GM21390 (cell line): ENCODE data around the gene SLC25A21.
"Not testable (repeated sequence)": the region's sequence is repeated elsewhere in the genome, so short reads cannot be mapped to it uniquely, and the experiment has no call there.

Experiments used
- ATAC-seq: cut with Tn5 transposase; IDR thresholded peaks from one replicate; pipeline ENCODE4 v1.9.1; 2021; ENCODE audit not compliant: unreplicated experiment

Gene SLC25A21

DNA sequence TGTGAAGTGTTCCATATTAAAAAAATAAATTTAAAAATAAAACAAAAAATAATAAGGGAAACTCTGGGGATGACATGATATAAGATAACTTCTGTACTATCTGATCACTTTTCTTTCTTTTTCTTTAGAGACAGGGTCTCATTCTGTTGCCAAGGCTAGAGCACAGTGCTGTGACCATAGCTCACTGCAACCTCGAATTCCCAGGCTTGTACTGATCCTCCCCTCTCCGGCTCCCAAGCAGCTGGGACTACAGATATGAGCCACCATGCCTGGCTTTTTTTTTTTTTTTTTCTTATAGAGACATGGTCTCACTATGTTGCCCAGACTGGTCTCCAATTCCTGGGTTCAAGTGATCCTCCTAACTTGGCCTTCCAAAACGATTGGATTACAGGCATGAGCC is 14.9 kb upstream of the SLC25A21 start:
- no peak for ATAC-seq

DNA sequence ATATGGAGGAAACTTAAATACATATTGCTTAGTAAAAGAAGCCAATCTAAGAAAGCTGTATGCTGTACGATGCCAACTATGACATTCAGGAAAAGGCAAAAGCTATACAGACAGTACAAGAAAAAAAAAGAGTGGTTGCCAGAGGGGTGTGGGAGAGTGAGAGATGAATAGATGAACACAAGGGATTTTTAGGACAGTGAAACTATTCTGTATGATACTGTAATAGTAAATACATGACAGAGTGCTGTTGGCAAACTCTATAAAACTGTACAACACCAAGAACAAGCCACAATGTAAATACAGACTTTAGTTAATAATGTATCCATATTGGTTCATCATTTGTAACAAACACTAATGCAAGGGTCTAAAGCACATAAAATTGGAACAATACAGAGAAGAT is 14.5 kb upstream of the SLC25A21 start:
- ATAC-seq: no peak

DNA sequence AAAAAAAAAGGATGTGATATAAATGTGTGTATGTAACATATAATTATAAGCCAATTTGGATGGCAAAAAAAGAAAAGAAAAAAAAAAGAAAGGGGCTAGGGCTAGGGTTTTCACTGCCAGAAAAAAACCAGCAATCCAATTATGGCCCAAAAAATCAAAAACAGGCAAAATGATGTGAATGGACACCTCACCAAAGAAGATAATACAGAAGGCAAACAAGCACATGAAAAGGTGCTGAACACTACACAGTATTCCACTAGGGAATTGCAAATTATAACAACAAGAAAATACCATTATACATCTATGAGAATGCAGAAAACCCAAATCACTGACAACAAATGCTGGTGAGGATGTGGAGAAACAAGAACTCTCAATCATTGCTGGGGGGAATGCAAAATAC is 13.3 kb upstream of the SLC25A21 start:
- ATAC-seq: no peak

DNA sequence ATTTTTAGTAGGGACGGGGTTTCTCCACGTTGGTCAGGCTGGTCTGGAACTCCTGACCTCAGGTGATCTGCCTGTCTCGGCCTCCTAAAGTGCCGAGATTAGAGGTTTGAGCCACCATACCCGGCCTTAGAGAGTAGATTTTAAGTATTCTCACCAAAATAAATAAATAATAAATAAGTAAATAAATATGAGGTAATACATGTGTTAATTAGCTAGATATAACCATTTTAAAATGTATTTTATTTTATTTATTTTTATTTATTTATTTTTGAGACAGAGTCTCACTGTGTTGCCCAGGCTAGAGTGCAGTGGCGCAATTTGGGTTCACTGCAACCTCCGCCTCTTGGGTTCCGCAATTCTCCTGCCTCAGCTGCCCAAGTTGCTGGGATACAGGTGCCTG is 12.1 kb upstream of the SLC25A21 start:
- not testable (repeated sequence) for ATAC-seq

DNA sequence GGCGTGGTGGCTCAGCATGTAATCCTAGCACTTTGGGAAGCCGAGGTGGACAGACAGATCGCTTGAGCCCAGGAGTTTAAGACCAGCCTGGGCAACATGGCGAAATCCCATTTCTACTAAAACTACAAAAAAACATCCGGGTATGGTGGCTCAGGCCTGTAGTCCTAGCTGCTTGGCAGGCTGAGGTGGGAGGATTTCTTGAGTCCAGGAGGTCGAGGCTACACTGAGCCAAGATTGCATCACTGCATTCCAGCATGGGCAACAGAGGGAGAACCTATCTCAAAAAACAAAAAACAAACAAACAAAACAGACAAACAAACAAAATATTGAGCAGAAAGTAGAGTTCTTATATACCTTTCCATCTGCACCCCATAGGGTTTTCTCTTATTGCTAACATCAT is 9.0 kb upstream of the SLC25A21 start:
- ATAC-seq: no peak

DNA sequence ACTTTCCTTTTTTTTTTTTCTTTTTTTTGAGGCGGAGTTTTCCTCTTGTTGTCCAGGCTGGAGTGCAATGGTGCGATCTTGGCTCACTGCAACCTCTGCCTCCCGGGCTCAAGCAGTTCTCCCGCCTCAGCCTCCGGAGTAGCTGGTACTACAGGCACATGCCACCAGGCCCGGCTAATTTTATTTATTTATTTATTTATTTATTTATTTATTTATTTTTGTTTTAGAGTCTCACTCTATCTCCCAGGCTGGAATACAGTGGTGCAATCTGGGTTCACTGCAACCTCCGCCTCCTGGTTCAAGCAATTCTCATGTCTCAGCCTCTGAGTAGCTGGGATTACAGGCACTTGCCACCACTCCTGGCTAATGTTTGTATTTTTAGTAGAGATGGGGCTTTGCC is 8.5 kb upstream of the SLC25A21 start:
- not testable (repeated sequence) for ATAC-seq

DNA sequence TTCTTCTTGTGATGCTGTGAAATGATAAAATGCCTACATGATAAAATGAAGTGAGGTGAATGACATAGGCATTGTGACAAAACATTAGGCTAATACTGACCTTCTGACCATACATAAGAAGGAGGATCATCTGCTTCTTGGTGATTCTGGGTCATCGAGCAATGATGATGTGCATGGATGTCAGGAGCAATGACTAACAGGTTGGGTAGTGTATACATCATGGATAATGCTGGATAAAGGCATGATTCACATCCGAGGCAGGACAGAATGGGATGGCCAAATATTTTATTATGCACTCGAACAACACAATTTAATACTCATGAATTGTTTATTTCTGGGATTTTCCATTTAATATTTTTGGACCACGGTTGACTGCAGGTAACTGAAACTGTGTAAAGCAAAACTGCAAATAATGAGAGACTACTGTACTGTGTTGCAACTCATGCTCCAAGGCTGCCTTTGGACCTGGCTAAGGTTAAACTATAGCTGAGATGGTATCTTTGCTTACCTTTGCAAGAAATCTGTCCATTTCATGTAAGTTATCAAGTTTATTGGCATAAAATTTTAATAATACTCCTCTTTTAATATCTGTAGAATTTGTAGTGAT is 7.6 kb upstream of the SLC25A21 start:
- no peak for ATAC-seq

DNA sequence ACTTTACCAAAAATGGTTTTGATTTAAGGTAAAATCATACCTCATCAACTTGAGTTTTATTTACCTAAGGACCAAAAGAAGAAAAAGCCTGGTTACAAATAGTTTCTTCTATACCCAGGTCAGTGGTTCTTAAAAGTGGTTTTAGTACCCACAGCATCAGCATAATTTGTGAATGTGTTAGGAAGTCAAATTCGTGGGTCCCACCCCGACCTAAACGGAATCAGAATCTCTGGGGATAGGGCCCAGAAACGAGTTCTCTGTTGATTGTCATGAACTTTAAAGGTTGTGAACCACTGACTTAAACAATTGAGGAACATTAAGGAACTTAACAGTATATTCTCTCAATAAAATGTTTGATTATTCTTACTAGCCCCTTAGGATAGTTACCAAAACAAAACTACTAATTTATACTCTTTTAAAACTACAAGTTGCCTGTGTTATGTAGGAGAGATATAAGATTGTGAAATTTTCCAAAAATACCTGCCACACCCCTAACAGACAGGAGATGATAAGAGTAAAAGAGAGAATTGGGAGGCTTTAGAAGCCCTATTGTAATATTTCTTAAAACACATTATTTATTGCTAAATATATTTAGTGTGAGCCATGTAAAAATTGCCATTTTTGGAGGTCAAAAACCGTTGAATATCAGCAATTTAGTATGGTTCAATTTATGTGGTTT is 669 bp upstream of the SLC25A21 start:
- ATAC-seq: no peak

DNA sequence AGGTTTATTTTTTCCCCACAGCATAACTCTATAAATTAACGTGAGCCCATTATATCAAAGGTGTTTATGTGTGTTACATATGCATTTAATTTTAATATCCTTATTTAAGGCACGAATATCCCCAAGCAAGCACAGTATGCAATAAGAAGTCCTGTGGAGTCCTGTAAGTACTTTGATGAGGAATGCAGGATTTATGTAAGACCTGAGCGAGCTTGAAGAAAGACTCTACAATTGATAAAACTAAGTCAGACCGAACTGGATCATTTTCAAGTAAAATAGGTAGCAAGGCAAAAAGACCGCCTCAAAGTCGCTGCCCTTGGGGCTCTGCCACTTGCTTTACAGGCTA is 755 bp downstream of the SLC25A21 start:
- ATAC-seq: no peak

DNA sequence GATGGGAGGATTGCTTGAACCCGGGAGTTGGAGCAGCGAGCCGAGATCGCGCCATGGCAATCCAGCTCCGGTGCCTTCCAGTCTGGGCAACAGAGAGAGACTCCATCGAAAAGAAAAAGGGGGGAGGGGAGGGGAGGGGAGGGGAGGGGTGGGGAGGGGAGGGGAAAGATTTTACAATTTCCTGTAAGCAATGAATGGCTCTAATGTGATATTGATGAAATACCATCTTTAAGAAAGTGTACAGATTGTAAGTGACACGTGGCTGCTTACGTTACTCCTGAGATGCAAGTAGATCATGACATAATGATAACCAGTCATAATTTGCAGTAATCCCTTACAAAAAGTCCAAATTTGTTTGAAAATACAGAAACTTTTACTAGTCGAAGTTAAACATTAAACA is 1.4 kb downstream of the SLC25A21 start:
- no peak for ATAC-seq

DNA sequence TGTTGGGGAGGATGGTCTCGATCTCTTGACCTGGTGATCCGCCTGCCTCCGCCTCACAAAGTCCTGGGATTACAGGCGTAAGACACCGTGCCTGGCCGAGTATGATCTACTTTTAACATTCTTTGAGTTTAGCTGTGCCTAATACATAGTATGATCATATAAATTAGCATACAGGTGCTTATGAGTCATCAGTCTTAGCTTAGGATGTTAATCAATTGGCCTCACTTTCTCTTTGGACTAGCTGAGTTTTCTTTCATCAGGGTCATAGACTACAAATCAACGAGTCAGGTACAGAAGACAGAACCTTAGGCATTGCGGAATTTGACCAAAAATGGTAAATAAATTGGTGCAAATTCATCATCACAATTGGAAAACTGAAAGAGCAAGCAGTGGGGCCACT is 2.2 kb downstream of the SLC25A21 start:
- ATAC-seq: no peak

DNA sequence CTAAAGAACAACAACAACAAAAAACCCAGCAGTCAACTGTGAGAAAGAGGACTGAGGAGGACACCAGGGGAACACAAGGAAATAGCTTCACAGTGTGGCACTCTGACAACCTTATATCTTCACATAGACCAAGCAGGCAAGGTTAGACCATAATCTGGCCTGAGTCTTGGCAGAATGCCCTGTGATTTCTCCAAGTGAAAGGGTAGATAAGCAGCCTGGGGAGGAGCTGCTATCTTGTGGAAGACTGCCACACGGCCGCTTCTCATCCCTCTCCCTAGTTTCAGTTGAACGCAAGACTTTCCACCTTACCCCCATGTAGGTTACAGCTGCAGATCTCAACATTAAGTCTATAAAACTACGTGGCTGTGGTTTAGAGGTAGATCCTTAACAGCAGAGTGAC is 3.7 kb downstream of the SLC25A21 start:
- ATAC-seq: no peak

DNA sequence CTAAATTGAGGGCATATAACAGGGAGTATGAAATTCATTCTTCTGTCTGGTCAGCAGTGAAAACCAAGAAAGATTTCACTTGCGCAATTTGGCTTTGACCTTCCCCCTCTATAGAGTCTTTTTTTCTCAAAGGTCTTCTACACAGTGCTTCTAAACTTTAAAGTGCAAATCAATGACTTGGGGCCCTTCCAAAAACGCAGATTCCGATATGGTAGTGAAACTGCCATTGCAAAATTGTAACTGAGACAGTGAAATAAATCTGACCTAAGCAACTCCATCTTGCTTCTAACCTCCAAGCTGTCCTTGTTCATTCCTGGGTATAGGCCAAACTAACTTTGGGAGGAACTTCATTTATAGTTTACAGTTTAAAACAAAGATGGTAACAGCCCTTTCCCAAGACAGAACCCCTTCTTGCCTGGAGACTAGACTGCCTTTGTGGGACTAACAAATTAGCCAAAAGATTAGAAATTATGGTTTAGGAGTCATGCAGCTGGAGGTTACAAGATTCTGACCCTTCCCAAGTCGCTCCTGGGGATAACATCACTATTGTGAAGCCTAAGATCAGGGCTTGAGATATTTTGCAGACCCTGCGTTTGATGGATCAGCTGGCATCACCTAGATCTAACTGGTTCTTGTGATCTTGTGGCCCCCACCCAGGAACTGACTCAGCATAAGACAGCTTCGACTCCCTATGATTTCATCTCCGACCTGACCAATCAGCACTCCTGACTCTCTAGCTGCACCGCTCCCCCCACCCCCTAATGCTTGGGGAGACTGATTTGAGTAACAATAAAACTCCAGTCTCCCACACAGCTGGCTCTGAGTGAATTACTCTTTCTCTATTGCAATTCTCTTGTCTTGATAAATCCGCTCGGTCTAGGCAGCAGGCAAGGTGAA is 5.0 kb downstream of the SLC25A21 start:
- no peak for ATAC-seq

DNA sequence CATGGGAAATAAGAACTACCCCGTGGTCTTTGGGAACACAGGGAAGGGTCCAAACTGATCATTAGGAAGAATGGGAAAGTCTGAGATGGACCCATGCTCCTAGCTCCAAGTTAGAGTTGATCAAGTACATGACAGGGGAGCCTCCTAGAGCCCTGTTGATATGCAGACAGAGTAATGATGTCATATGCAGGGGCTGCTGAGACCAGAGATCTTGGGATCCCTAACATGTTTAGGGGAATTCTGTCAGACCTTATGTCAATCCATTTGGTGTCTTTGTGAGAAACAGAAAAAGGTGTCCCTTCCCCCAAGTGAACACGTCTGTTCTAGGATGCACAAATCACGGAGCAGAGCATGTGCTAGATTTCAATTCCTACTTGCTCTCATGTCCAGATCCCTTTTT is 6.6 kb downstream of the SLC25A21 start:
- ATAC-seq: no peak

DNA sequence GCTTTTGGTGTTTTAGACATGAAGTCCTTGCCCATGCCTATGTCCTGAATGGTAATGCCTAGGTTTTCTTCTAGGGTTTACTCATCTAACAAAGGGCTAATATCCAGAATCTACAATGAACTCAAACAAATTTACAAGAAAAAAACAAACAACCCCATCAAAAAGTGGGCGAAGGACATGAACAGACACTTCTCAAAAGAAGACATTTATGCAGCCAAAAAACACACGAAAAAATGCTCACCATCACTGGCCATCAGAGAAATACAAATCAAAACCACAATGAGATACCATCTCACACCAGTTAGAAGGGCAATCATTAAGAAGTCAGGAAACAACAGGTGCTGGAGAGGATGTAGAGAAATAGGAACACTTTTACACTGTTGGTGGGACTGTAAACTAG is 10.1 kb downstream of the SLC25A21 start:
- not testable (repeated sequence) for ATAC-seq

DNA sequence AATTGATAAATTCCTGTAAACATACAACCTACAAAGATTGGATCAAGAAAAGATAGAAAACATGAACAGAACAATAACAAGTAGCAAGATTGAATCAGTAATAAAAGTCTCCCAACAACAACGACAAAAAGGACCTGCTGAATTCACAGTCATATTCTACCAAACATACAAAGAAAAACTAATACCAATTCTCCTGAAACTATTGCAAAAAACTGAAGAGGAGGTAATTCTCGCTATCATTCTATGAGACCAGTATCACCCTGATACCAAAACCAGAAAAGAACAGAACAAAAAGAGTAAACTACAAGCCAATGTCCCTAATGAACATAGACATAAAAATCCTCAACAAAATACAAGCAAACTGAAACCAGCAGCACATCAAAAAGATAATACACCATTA is 14.4 kb downstream of the SLC25A21 start:
- no peak for ATAC-seq

DNA sequence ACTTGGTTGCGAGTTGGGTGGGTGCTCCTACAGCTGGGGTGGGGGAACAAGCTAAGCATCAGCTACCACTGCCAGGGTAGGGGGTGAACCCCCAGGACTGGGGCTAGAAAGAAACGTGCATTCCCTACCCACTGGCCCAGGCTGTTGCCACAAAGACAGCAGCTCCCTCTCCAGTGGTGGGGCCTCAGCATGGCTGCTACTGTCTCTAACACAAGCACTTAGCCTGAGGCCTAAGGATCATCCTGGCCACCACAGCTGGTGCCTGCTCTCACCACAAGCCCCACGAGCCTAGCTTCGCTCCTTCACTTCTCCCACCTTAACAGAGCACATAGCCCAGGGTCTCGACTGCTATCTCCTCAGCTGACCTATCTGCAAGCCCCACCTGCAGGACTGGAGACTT is 18.9 kb downstream of the SLC25A21 start:
- no peak for ATAC-seq

DNA sequence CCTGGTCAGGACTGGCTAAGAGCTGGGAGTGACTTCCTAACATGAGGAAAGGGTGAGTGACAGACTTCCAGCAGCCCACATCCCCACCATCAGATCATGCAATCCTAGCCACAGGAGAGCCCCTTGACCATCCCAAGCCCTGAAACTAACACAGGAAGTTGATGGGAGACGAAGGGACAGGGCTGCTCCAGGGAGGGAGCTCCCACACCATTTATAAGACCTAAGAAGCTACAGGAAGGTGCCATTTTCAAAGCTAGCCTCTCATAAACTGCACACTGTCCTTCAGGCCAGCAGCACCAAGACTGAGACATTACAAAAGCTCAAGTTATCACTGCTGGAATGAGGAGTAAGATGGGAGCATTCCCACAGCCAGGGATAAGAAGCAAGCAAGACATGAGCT is 19.4 kb downstream of the SLC25A21 start:
- ATAC-seq: no peak

DNA sequence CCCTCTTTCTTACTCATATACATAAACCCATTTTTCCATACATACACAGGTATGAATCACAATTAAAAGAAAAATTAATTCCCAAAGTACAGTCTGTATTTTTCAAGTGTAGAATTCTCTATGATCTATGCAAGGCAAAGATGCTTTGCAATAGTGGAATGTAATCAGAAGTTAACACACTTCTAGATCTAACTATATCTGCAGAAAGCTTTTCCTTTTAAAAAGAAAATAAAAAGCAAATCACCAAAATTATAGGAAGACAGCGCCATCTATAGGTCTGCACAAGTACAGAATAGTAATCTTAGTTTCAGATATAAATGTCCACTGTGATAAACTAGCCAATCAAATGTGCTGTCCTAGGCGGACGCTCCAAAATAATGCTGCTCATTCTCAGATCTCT is 22.0 kb downstream of the SLC25A21 start:
- no peak for ATAC-seq

DNA sequence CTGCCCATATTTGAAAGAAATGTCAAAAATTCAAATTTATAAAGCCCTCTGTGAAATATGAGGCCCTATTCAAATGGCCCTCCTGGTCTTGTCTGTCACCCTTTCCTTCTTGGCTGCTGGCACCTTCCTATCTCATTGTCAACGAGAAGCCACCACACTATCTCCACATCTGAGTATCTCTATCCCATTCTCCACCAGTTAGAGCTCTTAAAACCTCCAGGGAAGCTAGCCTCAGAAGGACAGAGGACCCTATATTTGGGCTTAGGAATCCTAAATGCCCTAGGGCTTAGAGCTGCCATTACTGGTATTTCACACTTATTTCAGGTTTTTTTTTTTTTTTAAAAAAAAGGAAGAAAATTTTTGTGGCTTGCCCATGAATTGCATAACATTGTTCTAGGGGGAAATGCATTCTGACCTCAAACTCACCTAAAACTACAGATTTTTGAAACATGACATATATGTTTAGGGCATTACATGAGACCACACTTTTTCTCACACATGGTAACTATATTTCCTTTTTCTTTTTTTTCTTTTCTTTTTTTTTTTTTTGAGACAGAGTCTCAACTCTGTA is 25.0 kb downstream of the SLC25A21 start:
- ATAC-seq: no peak

DNA sequence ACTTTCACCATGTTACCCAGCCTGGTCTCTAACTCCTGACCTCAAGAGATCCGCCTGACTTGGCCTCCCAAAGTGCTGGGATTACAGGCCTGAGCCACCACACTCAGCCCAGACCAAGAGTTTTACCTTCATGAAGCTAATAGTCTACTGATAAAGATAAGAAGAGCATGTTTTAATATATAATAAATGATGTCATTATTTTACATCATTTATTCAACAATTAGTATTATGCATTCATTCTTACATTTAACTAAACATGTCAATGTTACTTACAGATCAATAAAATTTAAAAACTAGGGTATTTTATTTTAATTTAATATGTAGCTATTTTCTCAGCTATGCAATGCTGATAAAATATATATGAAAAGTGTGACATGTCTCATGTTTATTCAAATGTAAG is 26.0 kb downstream of the SLC25A21 start:
- not testable (repeated sequence) for ATAC-seq

DNA sequence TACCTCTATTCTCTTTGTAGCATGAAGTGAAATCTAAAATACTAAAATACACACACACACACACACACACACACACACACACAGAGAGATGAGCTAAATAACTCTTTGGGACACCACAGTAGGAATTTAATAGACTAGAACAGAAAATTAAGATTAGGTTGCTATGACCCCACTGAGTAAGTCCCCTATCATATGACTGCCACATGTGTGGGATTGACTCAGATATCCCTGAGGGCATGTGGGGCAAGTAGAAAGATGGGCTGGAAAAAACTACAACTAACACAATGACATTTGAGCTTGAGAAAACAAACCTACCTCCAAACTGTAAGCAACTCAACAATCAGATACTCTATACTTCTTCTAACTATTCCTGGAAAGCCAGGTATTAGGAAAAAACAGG is 27.0 kb downstream of the SLC25A21 start:
- ATAC-seq: no peak
